NCI-H1930 (cell line): Measurements from ENCODE around the gene NDUFAF8.
A peak's percentile ranks its signal among the peaks of the same experiment; 100 is the strongest.

Experiments used
- DNase-seq, 2 experiments: peaks; one replicate each; lab custom pipeline; 2025; lab: John Stamatoyannopoulos, UW

NDUFAF8 gene

DNA sequence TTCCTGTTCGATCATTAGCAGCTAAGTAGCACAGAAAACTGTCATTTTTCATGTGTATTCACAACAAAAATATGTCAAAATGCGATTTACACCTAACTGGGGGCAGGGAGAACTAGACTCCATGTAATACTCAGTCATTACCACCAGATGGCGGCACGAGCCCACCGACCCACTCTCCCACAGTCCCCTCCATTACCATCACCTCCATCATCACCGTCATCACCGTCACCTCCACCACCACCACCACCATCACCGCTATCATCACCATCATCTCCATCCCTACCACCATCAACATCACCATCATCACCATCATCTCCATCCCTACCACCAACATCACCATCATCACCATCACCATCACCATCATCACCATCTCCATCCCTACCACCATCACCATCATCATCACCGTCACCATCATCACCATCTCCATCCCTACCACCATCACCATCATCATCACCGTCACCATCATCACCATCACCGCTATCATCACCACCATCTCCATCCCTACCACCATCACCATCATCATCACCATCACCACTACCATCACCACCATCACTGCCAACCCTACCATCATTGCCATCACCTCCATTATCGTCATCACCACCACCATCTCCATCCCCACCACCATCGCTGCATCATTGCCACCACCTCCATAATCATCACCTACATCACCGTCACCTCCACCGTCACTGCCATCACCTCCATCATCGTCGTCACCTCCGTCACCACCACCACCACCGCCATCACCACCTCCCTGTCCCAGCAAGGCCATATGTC, 14.4 kb downstream of the NDUFAF8 start:
- peak in 1 of 2 experiments; percentile 26 for DNase-seq

GRCh38 chr17:81254955-81255717, 16.0 kb downstream of the NDUFAF8 start:
- DNase-seq, result no peak

GRCh38 chr17:81256616-81257015, 17.5 kb downstream of the NDUFAF8 start:
- DNase-seq, result no peak

- DNase-seq, result no peak
Measured at GRCh38 chr17:81257533-81257932, 18.4 kb downstream of the NDUFAF8 start.

DNA sequence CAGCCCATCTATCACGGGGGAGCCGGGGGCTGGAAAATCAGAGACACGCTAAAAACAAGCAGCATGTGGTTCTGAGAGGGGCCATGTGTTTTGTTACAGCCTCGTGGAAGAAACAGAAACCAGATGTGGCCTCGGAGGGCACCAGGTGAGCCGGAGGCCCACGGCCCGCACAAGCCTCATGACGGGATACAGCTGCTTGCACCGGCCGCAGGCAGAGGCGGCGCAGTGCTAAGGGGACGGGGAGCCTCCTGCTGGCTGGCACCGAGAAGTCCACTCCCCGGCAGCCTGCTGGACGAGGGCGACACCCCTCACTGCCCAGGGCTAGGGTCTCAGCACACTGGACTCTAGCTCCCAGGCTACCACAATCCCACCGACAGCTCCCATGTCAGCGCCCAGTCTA, 19.2 kb downstream of the NDUFAF8 start:
- DNase-seq, result no peak

DNA sequence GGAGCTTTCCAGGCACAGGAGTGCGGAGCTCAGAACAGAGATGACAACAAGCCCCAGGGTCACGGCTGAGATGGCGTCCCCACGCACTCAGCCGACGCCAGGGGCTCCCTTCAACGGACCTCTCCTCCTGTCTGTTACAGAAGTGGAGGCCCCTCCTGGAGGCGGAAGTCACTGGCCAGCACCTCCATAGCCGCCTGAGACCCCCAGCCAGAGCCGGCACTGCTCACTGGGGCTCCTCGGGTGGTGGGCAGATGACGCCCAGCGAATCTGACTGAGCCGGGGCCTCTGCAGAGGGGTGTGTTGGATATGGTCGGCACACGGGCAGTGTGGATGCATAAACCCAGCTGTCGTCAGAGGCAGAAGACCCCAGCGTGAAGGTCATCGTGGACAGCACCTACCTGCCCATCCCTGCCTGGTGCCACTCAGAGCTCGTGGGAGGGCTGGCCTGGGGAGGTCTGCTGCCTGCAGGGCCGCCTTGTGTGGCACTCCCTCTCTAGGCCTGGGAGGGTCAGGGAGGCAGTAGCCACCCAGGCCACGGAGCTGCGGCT, 20.0 kb downstream of the NDUFAF8 start:
- DNase-seq, result no peak

DNA sequence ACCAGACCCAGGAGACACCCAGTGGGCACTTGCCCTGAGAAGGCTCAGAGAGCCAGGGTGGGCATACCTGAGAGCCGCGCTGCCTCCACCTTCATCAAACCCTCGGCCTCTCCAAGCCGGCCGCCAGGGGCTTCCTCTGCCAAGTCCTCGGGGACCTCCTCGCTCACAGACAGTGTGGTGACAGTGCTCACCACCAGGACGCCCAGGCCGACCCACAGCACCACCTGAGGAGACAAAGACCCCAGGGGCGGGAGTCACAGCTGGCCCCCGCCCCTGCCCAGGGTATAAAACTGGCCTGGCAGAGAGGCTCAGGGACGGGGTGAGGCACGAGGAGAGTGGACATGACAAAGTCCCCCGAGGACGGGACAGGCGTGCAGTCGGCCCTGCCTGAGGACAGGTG, 21.1 kb downstream of the NDUFAF8 start:
- DNase-seq, result no peak

DNA sequence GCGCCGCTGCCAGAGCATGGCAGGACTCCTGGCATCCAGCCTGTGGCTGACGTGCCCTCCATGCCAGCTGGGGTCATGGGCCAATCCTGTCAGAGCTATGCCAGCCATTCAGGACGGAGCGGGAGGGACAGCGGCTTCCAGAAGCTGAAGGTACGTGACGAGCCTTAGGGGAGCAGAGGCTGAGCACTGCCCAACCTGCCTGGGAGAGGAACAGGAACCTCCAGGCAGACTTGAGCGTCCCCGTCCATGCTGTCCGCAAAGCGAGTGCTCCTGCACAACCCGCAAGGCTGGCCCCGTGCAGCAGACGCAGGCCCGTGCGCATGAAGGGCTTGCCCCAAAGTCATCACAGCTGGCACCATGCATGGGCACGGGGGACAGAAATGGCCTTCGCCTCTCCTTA, 21.5 kb downstream of the NDUFAF8 start:
- DNase-seq, result no peak

GRCh38 chr17:81261096-81261495, 22.0 kb downstream of the NDUFAF8 start:
- no peak for DNase-seq

DNA sequence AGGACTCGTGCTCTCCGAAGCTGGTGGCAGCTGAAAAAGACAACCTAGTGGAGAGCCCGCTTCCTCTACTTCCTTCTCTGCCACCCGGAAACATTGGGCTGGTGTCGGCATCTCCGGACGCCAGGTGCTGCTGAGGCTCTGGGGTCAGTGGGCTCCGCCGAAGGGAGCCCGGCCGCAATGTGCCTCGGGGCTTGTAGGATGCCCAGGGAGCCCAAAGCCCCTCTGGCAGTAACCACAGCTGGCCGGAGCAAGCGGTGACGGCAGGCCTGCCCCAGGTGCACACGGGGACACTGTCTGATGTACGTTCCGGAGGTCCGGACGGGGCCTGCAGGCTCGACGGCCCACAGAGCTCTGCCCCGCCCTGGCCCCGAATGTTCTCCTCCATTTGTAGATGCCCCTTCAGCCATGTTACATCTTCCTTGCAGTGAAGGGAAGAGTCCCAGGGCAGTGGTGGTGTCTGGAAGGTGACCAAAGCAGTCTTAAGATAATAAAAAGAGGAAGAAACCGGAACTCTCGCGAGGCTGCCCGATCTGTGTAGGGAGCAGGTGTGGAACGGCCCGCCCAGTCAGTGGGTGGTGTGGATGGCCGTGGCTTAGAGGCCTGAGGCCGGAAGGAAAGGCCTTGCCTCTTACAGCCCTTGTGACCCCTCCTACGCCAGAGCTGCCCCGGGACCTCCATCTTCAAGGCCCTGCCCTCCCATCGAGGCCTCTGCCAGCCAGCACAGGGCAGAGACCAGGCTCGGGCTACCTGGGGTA, 22.6 kb downstream of the NDUFAF8 start:
- no peak for DNase-seq

- DNase-seq, result no peak
Measured at GRCh38 chr17:81263371-81264181, 24.5 kb downstream of the NDUFAF8 start.

DNA sequence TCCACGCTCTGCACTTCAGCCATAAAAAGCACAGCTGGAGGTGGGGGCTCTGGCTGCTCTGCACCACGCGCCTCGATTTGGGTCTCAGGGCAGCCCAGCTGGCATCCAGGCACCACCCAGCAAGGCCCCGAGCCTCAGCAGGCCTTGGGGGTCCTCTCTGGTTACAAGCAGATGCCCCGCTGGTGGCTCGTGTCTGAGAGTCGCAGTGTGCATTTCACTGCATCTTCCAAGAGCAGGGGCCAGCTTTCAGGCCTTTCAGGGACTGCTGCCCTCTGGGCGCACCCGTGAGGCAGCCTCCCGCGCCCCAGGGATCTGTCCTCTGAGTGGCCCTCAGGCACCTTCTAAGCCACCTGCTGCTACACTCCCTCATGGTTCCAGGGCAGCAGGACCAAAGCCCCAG, 25.5 kb downstream of the NDUFAF8 start:
- DNase-seq, result no peak

DNA sequence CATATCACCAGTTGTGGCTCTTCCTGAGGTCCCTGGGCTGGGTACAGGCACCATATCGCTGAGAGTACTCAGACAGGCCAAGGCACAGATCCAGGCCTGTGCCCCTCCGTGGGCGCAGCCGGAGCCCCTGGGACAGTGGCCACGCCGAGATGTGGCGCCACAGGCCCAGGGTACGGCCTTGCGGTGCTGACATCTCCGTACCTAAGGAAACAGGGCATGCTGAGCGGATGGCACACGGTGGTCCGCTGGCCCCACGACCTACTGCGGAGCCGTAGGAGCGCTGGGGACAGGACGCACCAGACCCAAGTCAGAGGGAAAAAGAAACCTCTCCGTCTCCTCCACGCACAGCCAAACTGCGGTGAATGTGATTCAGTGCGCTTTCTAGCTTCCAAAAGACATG, 26.5 kb downstream of the NDUFAF8 start:
- DNase-seq, result no peak

DNA sequence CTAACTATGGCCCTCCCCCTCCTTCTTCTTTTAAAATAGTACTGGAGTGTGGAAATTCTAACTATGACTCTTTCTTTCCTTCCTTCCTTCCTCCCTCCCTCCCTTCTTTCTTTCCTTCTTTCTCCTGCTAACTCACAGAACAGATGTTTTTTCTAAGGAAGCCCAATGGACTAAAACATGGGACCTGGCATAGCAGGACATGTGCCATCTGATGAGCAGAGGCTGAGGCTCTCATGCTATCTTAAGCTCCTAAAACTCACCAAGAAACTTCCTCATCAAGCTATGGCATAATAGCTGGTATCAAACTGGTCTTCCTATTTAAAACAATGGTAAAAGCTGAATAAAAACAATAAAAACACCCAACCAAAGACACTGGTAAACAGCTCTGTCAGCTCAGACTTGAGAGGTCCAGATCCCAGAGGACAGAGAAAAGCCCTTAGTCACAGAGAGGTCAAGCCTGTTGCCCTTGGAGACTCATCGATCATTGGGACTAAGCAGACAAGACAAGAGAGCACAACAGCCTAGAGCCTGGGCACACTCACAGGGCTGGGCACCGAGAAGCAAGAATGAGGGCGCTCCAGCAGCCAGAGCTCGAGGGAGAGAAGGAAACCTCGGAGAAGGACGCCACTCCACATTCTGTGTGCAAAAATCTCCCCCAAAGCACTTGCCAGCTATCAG, 28.4 kb downstream of the NDUFAF8 start:
- no peak for DNase-seq

DNA sequence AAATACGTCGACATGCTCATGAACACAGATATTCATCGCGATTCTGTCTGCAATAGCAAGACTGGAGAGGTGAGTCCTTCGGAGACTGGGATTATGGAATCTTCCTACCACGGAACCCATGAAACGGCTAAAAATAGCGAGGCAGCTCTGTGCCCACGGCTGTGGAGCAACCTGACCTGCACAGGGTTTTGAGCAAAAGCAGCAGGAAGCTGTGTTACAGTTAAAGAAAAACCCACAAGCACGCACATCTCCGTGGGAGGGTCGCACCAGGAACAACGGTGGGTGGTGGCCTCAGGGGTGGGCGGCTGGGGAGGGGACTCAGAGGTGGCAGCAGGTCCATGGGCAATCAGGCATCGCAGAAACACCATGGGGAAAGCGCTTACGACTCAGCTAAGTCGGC, 31.2 kb downstream of the NDUFAF8 start:
- no peak for DNase-seq

GRCh38 chr17:81271226-81271625, 32.1 kb downstream of the NDUFAF8 start:
- DNase-seq, result no peak

DNA sequence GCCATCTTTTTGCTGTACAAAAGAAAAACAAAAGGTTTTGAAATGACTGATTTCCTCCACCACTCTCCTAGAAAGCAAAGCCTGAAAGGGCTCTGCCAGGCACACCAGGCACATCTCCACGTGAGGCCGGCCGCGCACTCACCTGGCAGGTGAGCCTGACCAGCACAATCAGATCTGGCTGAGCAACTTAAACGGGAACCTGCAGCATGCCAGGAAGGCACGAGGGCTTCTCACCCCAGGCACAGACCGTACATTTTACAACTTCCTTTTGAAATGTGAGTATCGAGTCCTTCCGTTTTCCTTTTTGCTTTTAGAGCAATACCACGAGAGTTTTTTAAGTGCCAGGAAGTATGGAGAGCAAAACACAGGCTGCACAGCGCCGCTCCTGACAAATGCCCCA, 33.5 kb downstream of the NDUFAF8 start:
- DNase-seq, result no peak

GRCh38 chr17:81273698-81274470, 34.8 kb downstream of the NDUFAF8 start:
- DNase-seq, result no peak

GRCh38 chr17:81274471-81274855, 35.3 kb downstream of the NDUFAF8 start:
- DNase-seq, result no peak

GRCh38 chr17:81276781-81277180, 37.7 kb downstream of the NDUFAF8 start:
- no peak for DNase-seq
